ENCODE measurements around the gene PEX5. TPM values are rescaled to one million over a fixed set of nuclear protein-coding genes. Genes with fewer than 3 reads are reported as not detected.

The PEX5 gene
- total RNA-seq, 1 experiment from 2014 or later: 49.4 TPM

GRCh38 chr12:7197841-7198240, 8.4 kb downstream of the PEX5 start:
- Mint-ChIP-seq H3K4me1 (ENCODE audit: insufficient read depth, unreplicated experiment) (peaks cover 8% of the 10 kb centered on the region), H3K27ac (ENCODE audit: low read depth, unreplicated experiment) (no peak overlapping the region), H3K4me3 (ENCODE audit: unreplicated experiment) (no peak overlapping the region), H3K27me3 (ENCODE audit: insufficient read depth, unreplicated experiment) (no peaks in the 10 kb centered on the region), H3K9me3 (ENCODE audit: unreplicated experiment) (no peaks in the 10 kb centered on the region), H3K36me3 (ENCODE audit: insufficient read depth, unreplicated experiment) (peaks cover 77% of the 10 kb centered on the region)
- ChIA-PET POLR2A (no interaction called here), CTCF (interaction anchor here (0.8 kb wide), 1 partner anchor 13 kb away, joined by 3 read pairs; no protein-coding TSS in a partner anchor)
- TF ChIP-seq, protein P1, sequence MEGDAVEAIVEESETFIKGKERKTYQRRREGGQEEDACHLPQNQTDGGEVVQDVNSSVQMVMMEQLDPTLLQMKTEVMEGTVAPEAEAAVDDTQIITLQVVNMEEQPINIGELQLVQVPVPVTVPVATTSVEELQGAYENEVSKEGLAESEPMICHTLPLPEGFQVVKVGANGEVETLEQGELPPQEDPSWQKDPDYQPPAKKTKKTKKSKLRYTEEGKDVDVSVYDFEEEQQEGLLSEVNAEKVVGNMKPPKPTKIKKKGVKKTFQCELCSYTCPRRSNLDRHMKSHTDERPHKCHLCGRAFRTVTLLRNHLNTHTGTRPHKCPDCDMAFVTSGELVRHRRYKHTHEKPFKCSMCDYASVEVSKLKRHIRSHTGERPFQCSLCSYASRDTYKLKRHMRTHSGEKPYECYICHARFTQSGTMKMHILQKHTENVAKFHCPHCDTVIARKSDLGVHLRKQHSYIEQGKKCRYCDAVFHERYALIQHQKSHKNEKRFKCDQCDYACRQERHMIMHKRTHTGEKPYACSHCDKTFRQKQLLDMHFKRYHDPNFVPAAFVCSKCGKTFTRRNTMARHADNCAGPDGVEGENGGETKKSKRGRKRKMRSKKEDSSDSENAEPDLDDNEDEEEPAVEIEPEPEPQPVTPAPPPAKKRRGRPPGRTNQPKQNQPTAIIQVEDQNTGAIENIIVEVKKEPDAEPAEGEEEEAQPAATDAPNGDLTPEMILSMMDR (IDR thresholded peaks at IDR 0.05; ENCODE audit: unreplicated experiment): no peak
- intact Hi-C loops (cut with micrococcal nuclease): no loop called here
- no peak for DNase-seq (ENCODE audit: unreplicated experiment)
- no TSS peak for BruUV-seq (replicated peaks)

DNA sequence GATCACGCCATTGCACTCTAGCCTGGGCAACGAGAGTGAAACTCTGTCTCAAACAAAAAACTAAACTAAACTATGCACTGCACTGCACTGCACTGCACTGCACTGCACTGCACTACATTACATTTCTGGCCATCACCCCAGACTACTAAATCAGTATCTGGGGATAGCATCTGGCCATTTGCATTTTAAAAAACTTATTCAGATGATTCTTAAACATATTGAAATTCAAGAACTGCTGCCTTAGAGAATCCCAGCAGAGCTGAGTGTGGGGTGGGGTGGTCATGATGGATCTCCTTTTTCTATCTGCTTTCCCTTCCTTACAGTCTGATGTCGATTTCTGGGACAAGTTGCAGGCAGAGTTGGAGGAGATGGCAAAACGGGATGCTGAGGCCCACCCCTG, 13.6 kb downstream of the PEX5 start:
- Mint-ChIP-seq H3K27ac (ENCODE audit: low read depth, unreplicated experiment) (no peak overlapping the region), H3K4me1 (ENCODE audit: insufficient read depth, unreplicated experiment) (no peaks in the 10 kb centered on the region), H3K9me3 (ENCODE audit: unreplicated experiment) (no peaks in the 10 kb centered on the region), H3K27me3 (ENCODE audit: insufficient read depth, unreplicated experiment) (no peaks in the 10 kb centered on the region), H3K4me3 (ENCODE audit: unreplicated experiment) (no peak overlapping the region), H3K36me3 (ENCODE audit: insufficient read depth, unreplicated experiment) (peaks cover 81% of the 10 kb centered on the region)
- BruUV-seq (replicated peaks): no TSS peak
- DNase-seq (ENCODE audit: unreplicated experiment): no peak
- ChIA-PET POLR2A (no interaction called here), CTCF (interaction anchor here (0.6 kb wide), 1 partner anchor 9 kb away, joined by 3 read pairs; no protein-coding TSS in a partner anchor)
- intact Hi-C loops (cut with micrococcal nuclease): no loop called here
- TF ChIP-seq, protein P1 (IDR thresholded peaks at IDR 0.05; ENCODE audit: unreplicated experiment): no peak

DNA sequence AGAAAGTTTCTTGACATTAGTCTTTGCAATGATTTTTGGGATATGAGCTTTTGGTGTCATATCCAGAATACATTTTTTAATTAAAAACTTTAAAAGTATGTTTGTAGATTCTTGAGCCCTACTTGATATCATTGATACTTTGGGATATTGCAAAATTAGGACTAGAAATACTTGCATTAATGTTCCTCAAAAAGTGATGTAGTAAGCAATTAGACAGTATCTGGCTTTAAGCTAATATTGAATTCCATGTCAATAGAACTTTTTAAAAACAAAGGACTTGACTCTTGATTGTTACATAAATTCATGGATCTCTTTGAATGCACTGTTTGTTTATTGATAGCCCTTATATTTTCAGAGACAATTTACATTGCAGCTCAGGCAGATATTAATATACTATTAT, 15.6 kb downstream of the PEX5 start:
- intact Hi-C loops (cut with micrococcal nuclease): no loop called here
- no TSS peak for BruUV-seq (replicated peaks)
- Mint-ChIP-seq H3K27ac (ENCODE audit: low read depth, unreplicated experiment) (no peak overlapping the region), H3K36me3 (ENCODE audit: insufficient read depth, unreplicated experiment) (peaks cover 89% of the 10 kb centered on the region), H3K4me3 (ENCODE audit: unreplicated experiment) (no peak overlapping the region), H3K4me1 (ENCODE audit: insufficient read depth, unreplicated experiment) (no peaks in the 10 kb centered on the region), H3K27me3 (ENCODE audit: insufficient read depth, unreplicated experiment) (no peaks in the 10 kb centered on the region), H3K9me3 (ENCODE audit: unreplicated experiment) (no peaks in the 10 kb centered on the region)
- ChIA-PET POLR2A (interaction anchor here (1.2 kb wide), 1 partner anchor 15 kb away, joined by 3 read pairs; no protein-coding TSS in a partner anchor), CTCF (interaction anchor here (0.6 to 1.3 kb wide), 4 partner anchors 13 to 95 kb away, joined by 3 to 5 read pairs (median 4); no protein-coding TSS in a partner anchor)
- TF ChIP-seq, protein P1 (IDR thresholded peaks at IDR 0.05; ENCODE audit: unreplicated experiment): no peak
- no peak for DNase-seq (ENCODE audit: unreplicated experiment)

DNA sequence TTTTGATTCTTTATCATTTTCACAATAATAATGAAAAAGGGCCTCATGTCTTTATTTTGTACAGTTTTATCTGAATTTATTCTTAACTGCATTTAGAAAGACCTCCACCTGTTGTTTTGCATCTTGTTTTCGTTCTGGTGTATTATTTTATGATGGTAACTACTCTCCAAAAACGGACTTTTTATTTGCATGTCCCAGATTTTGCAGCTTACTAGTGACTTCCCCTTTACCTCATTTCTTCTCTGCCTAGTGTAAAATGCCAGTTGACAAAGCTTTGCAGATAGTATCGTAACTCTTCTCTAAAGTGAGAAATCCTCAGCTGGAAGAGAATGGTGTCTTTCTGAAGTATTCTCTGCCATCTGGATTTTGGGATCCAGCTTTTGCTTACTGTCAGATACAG, 17.2 kb downstream of the PEX5 start:
- Mint-ChIP-seq H3K4me3 (ENCODE audit: unreplicated experiment) (no peak overlapping the region), H3K4me1 (ENCODE audit: insufficient read depth, unreplicated experiment) (no peaks in the 10 kb centered on the region), H3K27me3 (ENCODE audit: insufficient read depth, unreplicated experiment) (no peaks in the 10 kb centered on the region), H3K36me3 (ENCODE audit: insufficient read depth, unreplicated experiment) (peaks cover 90% of the 10 kb centered on the region), H3K27ac (ENCODE audit: low read depth, unreplicated experiment) (no peak overlapping the region), H3K9me3 (ENCODE audit: unreplicated experiment) (no peaks in the 10 kb centered on the region)
- intact Hi-C loops (cut with micrococcal nuclease): no loop called here
- no TSS peak for BruUV-seq (replicated peaks)
- ChIA-PET POLR2A (no interaction called here), CTCF (interaction anchor here (0.6 to 1.3 kb wide), 5 partner anchors 60 to 254 kb away, joined by 3 to 8 read pairs (median 5); no protein-coding TSS in a partner anchor)
- DNase-seq (ENCODE audit: unreplicated experiment): no peak
- TF ChIP-seq, protein P1 (IDR thresholded peaks at IDR 0.05; ENCODE audit: unreplicated experiment): no peak

Measured in MCF 10A (cell line).